Stimulated activated CD8-positive, alpha-beta memory T cell treated with anti-CD3 and anti-CD28 coated beads, Interleukin-7, amount 100 ng/mL, for 1 hour (primary cell): ENCODE results near the gene TTN.
A peak's percentile ranks its signal among the peaks of the same experiment; 100 is the strongest.

ENCODE experiments used
- DNase-seq, 2 donors: peaks; one replicate each; pipeline ENCODE4 v3.0.0-alpha.2; 2020; ENCODE audit warnings: low read depth in 2 of 2

TTN gene

DNA sequence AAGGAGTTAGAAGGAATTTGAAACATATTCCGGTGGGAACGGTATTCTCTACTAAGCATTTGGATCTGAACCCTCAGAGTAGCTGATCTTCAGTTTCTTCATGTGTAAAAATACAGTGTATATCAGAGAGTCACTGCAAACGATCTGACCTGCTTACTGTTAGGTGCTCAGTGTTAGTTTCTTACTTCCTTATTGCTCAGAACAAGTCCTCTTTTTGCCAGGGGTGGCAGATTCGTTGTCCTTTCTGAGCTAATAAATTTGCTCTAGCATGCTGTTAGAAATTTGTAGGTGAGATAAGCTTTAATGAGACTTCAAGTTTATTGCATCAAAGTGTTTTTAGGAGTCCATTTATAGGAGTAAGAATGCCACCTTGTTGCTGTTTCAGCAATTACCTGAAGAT, 311.2 kb downstream of the TTN start:
- no peak for DNase-seq

DNA sequence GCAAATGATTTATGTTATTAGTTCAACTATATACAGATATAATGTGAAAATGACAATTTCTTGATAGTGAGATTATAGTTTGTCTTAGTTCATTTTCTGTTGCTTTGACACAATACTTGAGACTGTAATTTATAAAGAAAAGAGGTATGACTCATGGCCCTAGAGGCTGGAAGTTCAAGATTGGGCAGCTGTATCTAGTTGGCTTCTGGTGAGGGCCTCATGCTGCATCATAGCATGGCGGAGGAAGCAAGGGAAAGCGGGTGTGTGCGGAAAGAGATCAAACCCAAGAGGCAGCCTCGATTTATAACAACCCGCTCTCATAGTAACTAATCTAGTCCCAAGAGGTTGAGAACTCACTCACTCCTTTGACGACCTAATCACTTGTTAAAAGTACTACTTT, 315.6 kb downstream of the TTN start:
- no peak for DNase-seq

- no peak for DNase-seq
Measured at GRCh38 chr2:178485356-178485755, 321.9 kb downstream of the TTN start.

DNA sequence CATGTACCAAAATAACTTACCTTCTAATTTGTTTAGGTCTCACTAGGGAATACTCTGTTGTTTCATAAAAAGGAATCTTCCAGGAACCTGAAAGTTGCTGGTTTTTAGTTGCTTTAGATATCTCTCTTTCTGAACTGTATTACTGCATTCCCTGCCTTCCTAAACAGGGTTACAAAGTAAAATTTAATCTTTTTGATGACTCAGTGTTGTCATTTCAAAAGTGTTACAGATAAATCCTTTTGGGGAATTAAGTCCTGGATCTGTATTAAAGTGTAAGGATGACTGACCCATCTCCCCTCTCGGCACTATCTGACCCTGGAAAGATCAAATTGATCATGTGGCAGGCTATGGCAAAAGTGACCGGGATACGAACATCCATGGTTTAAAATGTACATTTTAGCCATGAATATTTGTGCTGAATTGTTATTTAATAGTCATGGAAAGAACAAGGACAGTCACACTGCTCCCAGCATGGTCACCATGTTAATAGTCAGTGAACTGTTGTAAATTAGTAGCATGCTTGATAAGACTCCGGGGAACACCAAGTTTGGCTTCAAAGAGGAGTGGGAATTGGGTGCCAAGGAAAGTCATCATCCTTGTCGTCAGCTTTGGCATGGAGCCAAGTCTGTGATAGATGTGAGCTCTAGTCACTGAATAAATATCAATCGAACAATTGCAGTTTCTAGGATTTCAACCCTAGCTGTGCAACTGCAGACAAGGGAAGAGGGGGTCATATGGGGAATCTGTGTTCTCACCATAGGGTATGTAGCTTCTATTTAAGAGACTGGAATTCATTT, 322.8 kb downstream of the TTN start:
- DNase-seq, result no peak

DNA sequence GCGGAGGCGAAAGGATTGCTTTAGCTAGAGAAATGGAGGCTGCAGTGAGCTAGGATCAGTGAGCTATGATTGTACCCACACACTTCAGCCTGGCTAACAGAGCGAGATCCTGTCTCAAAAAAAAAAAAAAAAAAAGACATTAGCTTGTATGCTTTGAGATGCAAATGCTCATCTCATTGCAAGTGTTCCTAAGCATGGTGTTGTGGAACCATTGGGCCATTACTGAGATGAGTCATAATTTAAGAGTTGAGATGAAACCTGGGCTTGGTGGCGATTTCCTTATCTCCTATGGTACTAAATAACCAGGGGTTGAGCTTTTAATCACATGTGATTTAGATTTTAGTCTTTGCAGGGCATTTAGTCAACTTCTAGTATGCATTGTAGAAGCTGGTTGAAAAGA, 324.8 kb downstream of the TTN start:
- DNase-seq, result no peak

DNA sequence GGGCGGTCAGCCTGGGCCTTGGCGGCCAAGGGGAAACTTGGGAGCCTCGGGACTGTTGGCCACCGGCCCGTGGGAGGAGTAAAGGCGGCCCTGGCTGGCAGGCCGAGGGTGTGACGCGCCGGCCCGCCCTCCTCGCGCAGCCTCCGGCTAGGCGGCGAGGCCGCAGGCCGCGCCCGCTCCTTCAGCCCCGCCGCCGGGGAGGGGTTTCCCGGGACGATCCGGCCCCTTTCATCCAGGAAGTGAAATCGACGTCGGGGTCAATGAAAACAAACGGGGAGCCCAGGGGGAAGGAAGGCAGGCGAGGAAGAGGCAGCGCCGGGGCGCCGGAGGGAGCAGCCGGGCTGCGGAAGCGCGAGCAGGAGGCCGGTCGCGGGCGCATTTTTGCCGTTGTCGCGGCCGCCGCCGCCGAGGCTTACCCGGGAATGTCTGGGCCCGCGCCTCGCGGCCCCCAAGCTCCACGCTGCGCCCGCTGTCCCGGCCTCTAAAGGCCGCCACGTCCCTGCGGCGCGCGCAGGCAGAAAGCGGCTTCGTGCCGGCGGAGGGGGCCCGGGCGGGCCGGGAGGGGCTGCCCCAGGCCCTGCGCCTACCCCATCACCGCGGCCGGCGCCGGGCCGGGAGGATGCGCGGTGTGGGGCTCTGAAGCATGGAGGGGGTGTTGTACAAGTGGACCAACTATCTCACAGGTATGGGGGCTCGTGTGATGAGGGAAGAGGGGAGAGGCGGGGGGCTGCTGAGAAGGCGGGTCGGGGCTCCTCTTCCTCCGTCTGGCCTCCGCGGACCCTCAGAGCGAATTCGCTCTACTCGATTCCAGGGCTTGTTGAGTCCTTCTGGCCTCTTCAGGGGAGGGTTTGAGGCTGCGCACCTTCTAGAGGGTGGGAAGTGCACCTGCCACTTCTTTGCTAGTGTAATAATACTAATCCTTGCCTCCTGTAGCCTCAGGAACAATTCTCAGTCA, 326.7 kb downstream of the TTN start, which contains the start of gene PLEKHA3:
Gene PLEKHA3 (plus strand): TSS at position 231 of the 955 bp plus-strand sequence. CDS start 413 bp downstream, at position 644.
- DNase-seq, result peak; percentile 47 to 53

- DNase-seq, result no peak
Measured at GRCh38 chr2:178479758-178480226, 327.4 kb downstream of the TTN start.

DNA sequence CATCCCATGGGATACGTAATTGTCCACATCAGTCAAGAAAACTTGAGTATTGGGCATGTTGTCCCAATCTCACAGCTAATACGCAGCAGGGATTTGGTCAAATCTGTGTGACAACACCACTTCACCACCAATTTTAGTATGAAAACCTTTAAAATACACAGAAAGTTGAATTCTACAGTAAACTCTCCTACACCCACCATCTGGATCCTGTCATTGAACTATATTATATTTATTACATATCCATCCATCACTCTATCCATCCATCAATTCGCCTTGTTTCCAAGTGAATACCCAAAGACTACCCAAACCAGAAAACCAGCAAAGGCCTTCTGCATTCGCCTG, 328.0 kb downstream of the TTN start:
- DNase-seq, result no peak

GRCh38 chr2:178478439-178479274, 328.6 kb downstream of the TTN start, which contains the start of gene FKBP7:
Gene FKBP7 (minus strand): TSS chr2:178478600. CDS start chr2:178478499, 101 bp downstream.
- peak; percentile 69 to 72 for DNase-seq

GRCh38 chr2:178478130-178478438, 329.1 kb downstream of the TTN start:
- no peak for DNase-seq

GRCh38 chr2:178477443-178478129, 329.6 kb downstream of the TTN start:
- DNase-seq, result no peak

GRCh38 chr2:178476477-178476876, 330.7 kb downstream of the TTN start:
- no peak for DNase-seq
